Spleen (tissue), 11 donors: ENCODE data around the gene MYOM3. TPM values are rescaled to one million over a fixed set of nuclear protein-coding genes. Genes with fewer than 3 reads are reported as not detected.
A peak's percentile ranks its signal among the peaks of the same experiment; 100 is the strongest.
"Not testable (repeated sequence)": the region's sequence is repeated elsewhere in the genome, so short reads cannot be mapped to it uniquely, and the experiment has no call there.

ENCODE experiments used
- DNase-seq: peaks from one replicate; pipeline ENCODE4 v3.0.0-alpha.2; 2020
- H3K27ac ChIP-seq, 8 donors: fragments of 200-600 bp; sonication (generic) in 7 of 8; 1 replicate in 4 of 8; 2 replicates in 4 of 8; pipeline versions ENCODE4 v1.5.0 to v1.8.0; 2016 to 2021; ENCODE audit warnings: inconsistent platforms in 4 of 8, mild to moderate bottlenecking in 4 of 8, moderate library complexity in 1 of 8
- H3K27me3 ChIP-seq, 7 donors: fragments of 200-600 bp; sonication (generic) in 6 of 7; replicated peaks in 1 of 7; 1 replicate in 4 of 7; 2 replicates in 3 of 7; pipeline versions ENCODE4 v1.5.0 to v1.8.0; 2016 to 2021; ENCODE audit warnings: inconsistent platforms in 3 of 7, mild to moderate bottlenecking in 1 of 7
- H3K36me3 ChIP-seq, 6 donors: fragments of 200-600 bp; sonication (generic) in 5 of 6; 1 replicate in 4 of 6; 2 replicates in 2 of 6; pipeline versions ENCODE4 v1.5.0 to v1.8.0; 2016 to 2021; ENCODE audit warnings: inconsistent platforms in 2 of 6
- H3K4me1 ChIP-seq, 6 donors: fragments of 200-600 bp; sonication (generic) in 5 of 6; 1 replicate in 3 of 6; 2 replicates in 3 of 6; pipeline versions ENCODE4 v1.5.0 to v1.8.0; 2016 to 2021; ENCODE audit warnings: inconsistent platforms in 3 of 6
- H3K4me3 ChIP-seq, 8 donors: fragments of 200-600 bp; sonication (generic) in 7 of 8; 1 replicate in 4 of 8; 2 replicates in 4 of 8; pipeline versions ENCODE4 v1.5.0 to v1.8.0; 2016 to 2021; ENCODE audit warnings: inconsistent platforms in 4 of 8, mild to moderate bottlenecking in 4 of 8, moderate library complexity in 2 of 8
- H3K9me3 ChIP-seq, 8 donors: fragments of 200-600 bp; sonication (generic) in 7 of 8; 1 replicate in 4 of 8; 2 replicates in 4 of 8; pipeline versions ENCODE4 v1.5.0 to v1.8.0; 2016 to 2021; ENCODE audit warnings: inconsistent platforms in 4 of 8
- POLR2A ChIP-seq, 3 donors: fragments of 450-650 bp; IDR thresholded peaks; one replicate each; pipeline ENCODE4 v1.5.1; 2017; ENCODE audit warnings: antibody characterized with exemption in 3 of 3, mild to moderate bottlenecking in 1 of 3
- POLR2AphosphoS5 ChIP-seq, 3 donors: sonication (generic); formaldehyde crosslinking; IDR thresholded peaks; one replicate each; pipeline ENCODE4 v1.5.1; 2017; ENCODE audit warnings: antibody characterized with exemption in 3 of 3
- WGBS, 5 donors: extraction: QIAGEN DNeasy Blood & Tissue Kit in 3 of 5; methylation state at CpG; one replicate each; pipeline versions ENCODE4 v1.1.5 to v1.1.7; 2013 to 2018; 5-methylcytosine and 5-hydroxymethylcytosine counted together
- intact Hi-C: fragments of 100-400 bp; cut with DNase I; formaldehyde crosslinking; loops from one replicate; pipeline ENCODE4 v1.15.0; 2023; ENCODE audit warnings: low total_unique reads
- polyA plus RNA-seq, 3 donors: library from polyadenylated mRNA; stranded (reverse); fragments of 200-250 nt; gene quantifications; one replicate each; pipeline ENCODE4 v1.2.1, GENCODE V29; 2013
- total RNA-seq, 7 donors: library from RNA; depleted of rRNA in 3 of 7; stranded (reverse); fragments of >200 nt in 3 of 7; fragmentation: NEBNext Ultra II Directional in 4 of 7; extraction: Animal tissue kit (Norgen Biotek cat#: 25700) in 4 of 7; gene quantifications; one replicate each; pipeline versions ENCODE4 v1.1.0 to v1.2.1, GENCODE V29; 2016 to 2021
- TF ChIP-seq, protein P1 (sequence below), 11 experiments: fragments of 200-600 bp in 7 of 11; fragments of 450-650 bp in 4 of 11; sonication (generic) in 4 of 11; IDR thresholded peaks in 8 of 11; conservative IDR thresholded peaks in 3 of 11; 1 replicate in 7 of 11; 2 replicates in 4 of 11; pipeline versions ENCODE4 v1.4.0 to v1.8.0; 2016 to 2021; ENCODE audit warnings: antibody characterized with exemption in 11 of 11, inconsistent platforms in 4 of 11, mild to moderate bottlenecking in 1 of 11
- donor health status: healthy with polysubstance abuse.
- donor health status: DM: no; HTN: no; CAD: no; lungs with moderate emphysema.
- donor health status: DM: no; HTN: no; CAD: no.
- donor health status: Bipolar disorder and iron deficiency.
- donor health status: healthy.
- donor health status: DM: no; HTN: no; CAD: no.
- donor health status: DM: yes; HTN: yes; CAD: no.

MYOM3 gene
- total and polyA plus RNA-seq, 10 donors: 0.02 to 0.06 (median 0.06) TPM; not detected in 7

DNA sequence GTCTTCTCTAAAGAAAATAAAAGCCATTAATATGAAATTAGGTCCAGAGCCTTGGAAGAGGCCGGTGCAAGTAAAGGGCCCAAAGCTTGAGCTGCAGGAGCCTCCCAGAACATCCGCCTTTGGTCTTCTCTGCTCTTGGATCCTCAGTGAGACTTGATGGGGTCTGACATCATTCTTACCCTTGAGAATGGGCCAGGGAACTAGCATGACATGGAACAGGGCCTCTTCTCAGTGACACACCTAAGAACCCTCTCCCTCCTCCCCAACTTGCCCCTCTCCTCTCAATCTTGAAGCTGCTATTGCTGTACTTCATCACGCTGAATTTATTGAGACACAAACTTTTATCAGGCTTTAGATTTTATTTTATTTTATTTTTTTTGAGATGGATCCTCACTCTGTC lies 91.5 kb downstream of the MYOM3 start:
- 83 to 94% (median 92%) methylated on average over 3 of the region's 3 CpGs for WGBS, 5 donors
- no peaks in the 10 kb centered on the region for H3K27me3 ChIP-seq

DNA sequence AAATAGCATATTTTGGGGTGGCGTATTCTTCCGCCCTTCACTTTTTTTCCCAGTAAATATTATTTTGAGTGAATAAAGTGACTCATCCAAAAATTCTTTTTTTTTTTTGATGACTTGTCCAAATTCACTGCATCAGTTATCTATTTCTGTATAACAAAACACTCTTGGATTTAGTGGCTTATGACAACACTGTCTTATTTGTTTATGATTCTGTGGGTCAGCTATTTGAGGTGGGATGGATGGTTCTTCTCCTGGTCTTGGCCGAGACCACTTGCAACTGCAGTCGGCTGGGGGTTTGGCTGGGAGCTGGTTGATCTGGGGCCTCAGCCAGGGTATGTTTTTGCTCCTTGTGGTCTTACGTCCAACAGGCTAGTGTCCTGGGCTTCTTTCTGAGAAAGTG lies 91.9 kb downstream of the MYOM3 start:
- H3K27ac ChIP-seq: peak overlapping the region in 6 of 8 donors; percentile 2 to 76 (median 64)
- WGBS, 5 donors: 77 to 92% (median 86%) methylated on average over 5 of the region's 5 CpGs
- intact Hi-C loops: no loop called here

More for the DNA sequence above, 91.5 kb downstream of the MYOM3 start:
- Histone ChIP-seq H3K9me3 (no peaks in the 10 kb centered on the region), H3K27ac (peak overlapping the region in 4 of 8 donors; percentile 14 to 76 (median 64)), H3K4me1 (peaks cover 0 to 14% (median 0%) of the 10 kb centered on the region in 6 donors), H3K4me3 (no peak overlapping the region), H3K36me3 (no peaks in the 10 kb centered on the region)
- intact Hi-C loops: no loop called here
- no peak for DNase-seq
- TF ChIP-seq POLR2A (IDR thresholded peaks at IDR 0.05): no peak

DNA sequence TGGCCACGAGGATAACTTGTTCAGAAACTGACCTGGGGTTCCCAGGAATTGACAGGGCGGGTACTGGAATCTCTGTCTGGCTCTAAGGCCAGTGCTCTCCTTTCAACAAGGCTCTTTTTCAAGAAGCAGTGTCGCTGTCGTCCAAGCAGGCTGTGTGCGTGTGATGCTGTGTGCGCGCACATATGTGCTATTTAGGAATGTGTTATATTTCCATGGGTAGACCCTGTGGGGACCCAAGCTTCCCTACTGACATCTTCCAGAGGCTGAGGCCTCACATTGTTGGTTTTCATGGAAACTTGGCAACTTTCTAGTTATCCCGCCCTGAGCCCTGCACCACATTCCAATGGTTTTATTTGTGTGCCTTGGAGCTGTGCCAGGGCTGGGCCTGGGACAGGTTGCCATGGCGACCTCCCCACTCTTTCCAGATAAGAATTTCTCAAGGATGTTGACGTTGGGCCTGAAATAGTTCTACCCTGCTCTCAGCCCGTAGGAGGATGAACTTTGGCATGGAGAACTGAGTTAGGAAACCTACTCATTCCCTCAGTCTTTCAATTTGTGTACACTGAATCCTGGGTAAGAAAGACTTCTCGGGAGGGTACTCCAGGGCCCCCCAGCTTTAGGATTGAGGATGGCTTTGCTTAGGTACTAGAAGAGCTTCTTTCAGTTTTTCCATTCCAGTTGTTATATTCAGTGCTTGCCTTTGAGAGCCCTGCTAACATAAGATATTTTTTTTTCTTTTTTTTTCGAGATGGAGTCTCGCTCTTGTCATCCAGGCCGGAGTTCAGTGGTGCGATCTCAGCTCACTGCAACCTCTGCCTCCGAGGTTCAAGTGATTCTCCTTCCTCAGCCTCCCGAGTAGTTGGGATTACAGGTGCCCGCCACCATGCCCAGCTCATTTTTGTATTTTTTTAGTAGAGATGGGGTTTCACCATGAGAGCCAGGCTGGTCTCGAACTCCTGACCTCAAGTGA lies 93.0 kb downstream of the MYOM3 start:
- Histone ChIP-seq H3K4me3 (no peak overlapping the region), H3K27ac (peak overlapping the region; percentile 2 to 76 (median 68)), H3K9me3 (no peaks in the 10 kb centered on the region), H3K4me1 (peaks cover 0 to 14% (median 0%) of the 10 kb centered on the region in 6 donors), H3K27me3 (no peaks in the 10 kb centered on the region), H3K36me3 (no peaks in the 10 kb centered on the region)
- no peak for TF ChIP-seq POLR2A (IDR thresholded peaks at IDR 0.05)
- peak in 2 of 3 donors; percentile 54 to 66 for TF ChIP-seq POLR2AphosphoS5 (IDR thresholded peaks at IDR 0.05)
- TF ChIP-seq, protein P1, sequence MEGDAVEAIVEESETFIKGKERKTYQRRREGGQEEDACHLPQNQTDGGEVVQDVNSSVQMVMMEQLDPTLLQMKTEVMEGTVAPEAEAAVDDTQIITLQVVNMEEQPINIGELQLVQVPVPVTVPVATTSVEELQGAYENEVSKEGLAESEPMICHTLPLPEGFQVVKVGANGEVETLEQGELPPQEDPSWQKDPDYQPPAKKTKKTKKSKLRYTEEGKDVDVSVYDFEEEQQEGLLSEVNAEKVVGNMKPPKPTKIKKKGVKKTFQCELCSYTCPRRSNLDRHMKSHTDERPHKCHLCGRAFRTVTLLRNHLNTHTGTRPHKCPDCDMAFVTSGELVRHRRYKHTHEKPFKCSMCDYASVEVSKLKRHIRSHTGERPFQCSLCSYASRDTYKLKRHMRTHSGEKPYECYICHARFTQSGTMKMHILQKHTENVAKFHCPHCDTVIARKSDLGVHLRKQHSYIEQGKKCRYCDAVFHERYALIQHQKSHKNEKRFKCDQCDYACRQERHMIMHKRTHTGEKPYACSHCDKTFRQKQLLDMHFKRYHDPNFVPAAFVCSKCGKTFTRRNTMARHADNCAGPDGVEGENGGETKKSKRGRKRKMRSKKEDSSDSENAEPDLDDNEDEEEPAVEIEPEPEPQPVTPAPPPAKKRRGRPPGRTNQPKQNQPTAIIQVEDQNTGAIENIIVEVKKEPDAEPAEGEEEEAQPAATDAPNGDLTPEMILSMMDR (IDR thresholded peaks at IDR 0.05 in 8 of 11, conservative IDR thresholded peaks at IDR 0.05 in 3 of 11): no peak
- intact Hi-C loops: no loop called here
- DNase-seq: no peak
- 68 to 85% (median 80%) methylated on average over 20 of the region's 20 CpGs for WGBS, 5 donors

More for the DNA sequence above, 91.9 kb downstream of the MYOM3 start:
- Histone ChIP-seq H3K9me3 (no peaks in the 10 kb centered on the region), H3K4me3 (no peak overlapping the region), H3K36me3 (no peaks in the 10 kb centered on the region), H3K27me3 (no peaks in the 10 kb centered on the region), H3K4me1 (peaks cover 0 to 14% (median 0%) of the 10 kb centered on the region in 6 donors)
- no peak for DNase-seq
- TF ChIP-seq POLR2A (IDR thresholded peaks at IDR 0.05): no peak
- no peak for TF ChIP-seq POLR2AphosphoS5 (IDR thresholded peaks at IDR 0.05)
- TF ChIP-seq, protein P1 (IDR thresholded peaks at IDR 0.05 in 8 of 11, conservative IDR thresholded peaks at IDR 0.05 in 3 of 11): no peak

DNA sequence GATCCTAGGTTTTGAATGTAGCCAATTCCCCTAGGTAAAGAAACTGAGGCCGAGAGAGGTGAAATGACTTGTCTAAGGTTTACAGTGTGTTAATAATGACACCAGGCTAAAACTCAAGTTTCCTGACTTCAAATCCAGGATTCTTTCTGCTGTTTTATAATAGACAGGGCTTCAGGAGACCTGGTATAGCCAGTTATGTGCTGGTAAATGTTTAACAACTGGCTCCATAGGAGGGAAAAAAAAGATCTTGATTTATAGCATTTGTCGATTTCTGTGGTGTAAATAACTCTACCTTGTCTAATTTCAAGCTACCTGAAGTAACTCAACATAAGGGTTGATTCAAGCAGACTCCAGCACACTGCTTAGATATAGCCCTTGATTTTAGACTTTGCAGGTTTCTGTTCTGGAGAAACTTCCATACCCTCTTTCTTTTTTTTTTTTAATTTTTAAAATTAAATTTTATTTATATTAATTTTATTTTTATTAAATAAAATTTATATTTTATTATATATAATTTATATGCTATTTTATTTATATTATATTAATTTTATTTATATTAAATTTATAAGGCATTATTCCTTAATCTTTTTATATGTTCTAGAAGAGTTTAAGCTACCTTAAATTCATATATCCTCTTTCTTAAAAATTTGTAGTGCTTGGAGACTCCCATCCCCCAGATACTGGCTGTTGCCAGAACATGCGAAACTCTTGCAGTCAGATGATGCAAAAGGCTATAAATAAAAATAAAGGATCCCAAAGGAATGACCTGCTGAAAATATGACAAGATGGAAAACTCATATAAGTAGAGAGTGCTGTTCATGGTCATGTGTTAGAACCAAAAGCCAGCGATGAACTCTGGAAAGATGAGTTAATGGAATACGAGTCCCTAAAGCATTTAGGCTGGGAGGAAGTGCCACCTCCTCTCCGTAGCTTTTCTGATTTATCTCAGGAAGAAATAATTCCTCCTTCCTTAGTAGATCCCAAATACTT lies 96.4 kb downstream of the MYOM3 start:
- no peak for TF ChIP-seq POLR2A (IDR thresholded peaks at IDR 0.05)
- TF ChIP-seq, protein P1 (IDR thresholded peaks at IDR 0.05 in 8 of 11, conservative IDR thresholded peaks at IDR 0.05 in 3 of 11): no peak
- no peak for TF ChIP-seq POLR2AphosphoS5 (IDR thresholded peaks at IDR 0.05)
- Histone ChIP-seq H3K27ac (peak overlapping the region in 2 of 8 donors; percentile 17 to 43), H3K27me3 (peaks cover 0 to 11% (median 0%) of the 10 kb centered on the region in 7 donors), H3K9me3 (no peaks in the 10 kb centered on the region), H3K4me3 (no peak overlapping the region), H3K4me1 (peaks cover 0 to 12% (median 0%) of the 10 kb centered on the region in 6 donors), H3K36me3 (no peaks in the 10 kb centered on the region)
- no peak for DNase-seq
- WGBS, 5 donors: 58 to 80% (median 62%) methylated on average over 6 of the region's 6 CpGs
- intact Hi-C loops: no loop called here

DNA sequence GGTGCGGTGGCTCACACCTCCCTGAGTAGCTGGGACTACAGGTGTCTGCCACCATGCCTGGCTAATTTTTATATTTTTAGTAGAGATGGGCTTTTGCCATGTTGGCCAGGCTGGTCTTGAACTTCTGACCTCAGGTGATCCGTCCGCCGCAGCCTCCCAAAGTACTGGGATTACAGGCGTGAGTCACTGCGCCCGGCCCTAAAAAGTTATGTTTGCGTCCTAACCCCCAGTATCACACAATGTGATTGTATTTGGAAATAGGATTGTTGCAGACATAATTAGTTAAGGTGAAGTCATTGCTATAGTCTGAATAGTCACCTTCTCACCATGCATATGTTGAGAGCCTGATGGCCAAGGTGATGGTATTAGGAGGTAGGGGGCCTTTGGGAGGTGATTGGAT lies 99.1 kb downstream of the MYOM3 start:
- H3K4me3 ChIP-seq, H3K4me1 ChIP-seq, H3K36me3 ChIP-seq, H3K27ac ChIP-seq, H3K9me3 ChIP-seq, DNase-seq, intact Hi-C loops: not testable (repeated sequence)
- 93 to 98% (median 97%) methylated on average over 8 of the region's 8 CpGs for WGBS, 5 donors
- H3K27me3 ChIP-seq: peaks cover 0 to 11% (median 0%) of the 10 kb centered on the region in 7 donors
